ENCODE results near the gene RNF144B.
"Not testable (repeated sequence)": the region's sequence is repeated elsewhere in the genome, so short reads cannot be mapped to it uniquely, and the experiment has no call there.

RNF144B gene

GRCh38 chr6:18387061-18387721 lies at the start of gene RNF144B:
Gene RNF144B, plus strand, starts transcription at chr6:18387350. Its CDS starts 12,185 bp downstream, at chr6:18399535.
- peak; percentile 82 for DNase-seq (ENCODE audit: low spot score)

- DNase-seq (ENCODE audit: low spot score), result no peak
Observed at GRCh38 chr6:18339599-18339998, 47.6 kb upstream of the RNF144B start.

GRCh38 chr6:18340781-18341551 lies 46.2 kb upstream of the RNF144B start:
- no peak for DNase-seq (ENCODE audit: low spot score)

GRCh38 chr6:18342223-18342622 lies 44.9 kb upstream of the RNF144B start:
- DNase-seq (ENCODE audit: low spot score), result no peak

- no peak for DNase-seq (ENCODE audit: low spot score)
Observed at GRCh38 chr6:18343741-18344140, 43.4 kb upstream of the RNF144B start.

GRCh38 chr6:18347021-18347577 lies 40.1 kb upstream of the RNF144B start:
- no peak for DNase-seq (ENCODE audit: low spot score)

- no peak for DNase-seq (ENCODE audit: low spot score)
Observed at GRCh38 chr6:18347866-18348265, 39.3 kb upstream of the RNF144B start.

GRCh38 chr6:18349386-18349785 lies 37.8 kb upstream of the RNF144B start:
- DNase-seq (ENCODE audit: low spot score), result no peak

- no peak for DNase-seq (ENCODE audit: low spot score)
Observed at GRCh38 chr6:18350271-18350670, 36.9 kb upstream of the RNF144B start.

GRCh38 chr6:18350712-18351111 lies 36.4 kb upstream of the RNF144B start:
- DNase-seq (ENCODE audit: low spot score), result no peak

GRCh38 chr6:18352001-18352400 lies 35.1 kb upstream of the RNF144B start:
- no peak for DNase-seq (ENCODE audit: low spot score)

- no peak for DNase-seq (ENCODE audit: low spot score)
Observed at GRCh38 chr6:18352842-18353241, 34.3 kb upstream of the RNF144B start.

GRCh38 chr6:18353251-18353650 lies 33.9 kb upstream of the RNF144B start:
- DNase-seq (ENCODE audit: low spot score), result no peak

GRCh38 chr6:18357546-18357945 lies 29.6 kb upstream of the RNF144B start:
- DNase-seq (ENCODE audit: low spot score), result not testable (repeated sequence)

GRCh38 chr6:18359237-18359885 lies 27.8 kb upstream of the RNF144B start:
- DNase-seq (ENCODE audit: low spot score), result no peak

- no peak for DNase-seq (ENCODE audit: low spot score)
Observed at GRCh38 chr6:18360188-18360587, 27.0 kb upstream of the RNF144B start.

GRCh38 chr6:18362058-18362561 lies 25.0 kb upstream of the RNF144B start:
- DNase-seq (ENCODE audit: low spot score), result no peak

- DNase-seq (ENCODE audit: low spot score), result no peak
Observed at GRCh38 chr6:18363746-18364145, 23.4 kb upstream of the RNF144B start.

- DNase-seq (ENCODE audit: low spot score), result not testable (repeated sequence)
Observed at GRCh38 chr6:18364561-18364960, 22.6 kb upstream of the RNF144B start.

GRCh38 chr6:18367371-18367770 lies 19.8 kb upstream of the RNF144B start:
- DNase-seq (ENCODE audit: low spot score), result no peak

- no peak for DNase-seq (ENCODE audit: low spot score)
Observed at GRCh38 chr6:18368277-18369105, 18.7 kb upstream of the RNF144B start.

GRCh38 chr6:18371010-18371409 lies 16.1 kb upstream of the RNF144B start:
- no peak for DNase-seq (ENCODE audit: low spot score)

Measured in D341Med (cell line).